Measurements from ENCODE around the gene RRBP1. TPM values are rescaled to one million over a fixed set of nuclear protein-coding genes. Genes with fewer than 3 reads are reported as not detected.

Gene RRBP1
- total RNA-seq, 1 donor: 122 TPM

DNA sequence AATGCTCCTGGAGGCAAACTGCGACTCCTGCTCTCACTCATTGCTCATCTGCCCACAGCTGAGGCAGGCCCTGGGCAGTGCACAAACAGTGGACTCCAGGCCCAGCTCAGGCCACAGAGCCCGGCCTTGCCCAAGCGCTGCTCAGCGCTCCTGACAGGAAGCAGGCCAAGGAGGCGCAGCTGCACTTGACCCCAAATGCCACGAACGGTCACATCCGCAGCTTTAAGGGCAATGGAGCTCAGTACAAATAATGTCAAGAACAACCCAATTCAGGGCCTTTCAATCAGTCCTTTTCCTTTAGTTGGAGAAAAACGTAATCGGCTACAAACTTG lies 33.8 kb downstream of the RRBP1 start:
- Histone ChIP-seq H3K4me1 (ENCODE audit: insufficient read depth, low read length) (peaks cover 53% of the 10 kb centered on the region), H3K4me3 (ENCODE audit: insufficient read depth, low read length) (no peak overlapping the region), H3K36me3 (ENCODE audit: insufficient read depth, low read length) (peaks cover 50% of the 10 kb centered on the region), H3K9me3 (ENCODE audit: low read depth, low read length) (no peaks in the 10 kb centered on the region), H2AFZ (ENCODE audit: low read length) (no peak overlapping the region), H3K27ac (ENCODE audit: low read depth, low read length) (peak overlapping the region; percentile 58), H3K4me2 (ENCODE audit: insufficient read depth, low read length) (no peak overlapping the region), H3K79me2 (ENCODE audit: insufficient read depth, low read length) (peaks cover 100% of the 10 kb centered on the region), H4K20me1 (ENCODE audit: insufficient read depth, low read length) (peaks cover 95% of the 10 kb centered on the region), H3K27me3 (ENCODE audit: insufficient read depth, low read length) (no peaks in the 10 kb centered on the region)
- TF ChIP-seq, protein P1, sequence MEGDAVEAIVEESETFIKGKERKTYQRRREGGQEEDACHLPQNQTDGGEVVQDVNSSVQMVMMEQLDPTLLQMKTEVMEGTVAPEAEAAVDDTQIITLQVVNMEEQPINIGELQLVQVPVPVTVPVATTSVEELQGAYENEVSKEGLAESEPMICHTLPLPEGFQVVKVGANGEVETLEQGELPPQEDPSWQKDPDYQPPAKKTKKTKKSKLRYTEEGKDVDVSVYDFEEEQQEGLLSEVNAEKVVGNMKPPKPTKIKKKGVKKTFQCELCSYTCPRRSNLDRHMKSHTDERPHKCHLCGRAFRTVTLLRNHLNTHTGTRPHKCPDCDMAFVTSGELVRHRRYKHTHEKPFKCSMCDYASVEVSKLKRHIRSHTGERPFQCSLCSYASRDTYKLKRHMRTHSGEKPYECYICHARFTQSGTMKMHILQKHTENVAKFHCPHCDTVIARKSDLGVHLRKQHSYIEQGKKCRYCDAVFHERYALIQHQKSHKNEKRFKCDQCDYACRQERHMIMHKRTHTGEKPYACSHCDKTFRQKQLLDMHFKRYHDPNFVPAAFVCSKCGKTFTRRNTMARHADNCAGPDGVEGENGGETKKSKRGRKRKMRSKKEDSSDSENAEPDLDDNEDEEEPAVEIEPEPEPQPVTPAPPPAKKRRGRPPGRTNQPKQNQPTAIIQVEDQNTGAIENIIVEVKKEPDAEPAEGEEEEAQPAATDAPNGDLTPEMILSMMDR (IDR thresholded peaks at IDR 0.05; ENCODE audit: extremely low read depth, low read depth, low read length): no peak
- DNase-seq (ENCODE audit: insufficient read length, low spot score, missing footprints): peak; percentile 80

DNA sequence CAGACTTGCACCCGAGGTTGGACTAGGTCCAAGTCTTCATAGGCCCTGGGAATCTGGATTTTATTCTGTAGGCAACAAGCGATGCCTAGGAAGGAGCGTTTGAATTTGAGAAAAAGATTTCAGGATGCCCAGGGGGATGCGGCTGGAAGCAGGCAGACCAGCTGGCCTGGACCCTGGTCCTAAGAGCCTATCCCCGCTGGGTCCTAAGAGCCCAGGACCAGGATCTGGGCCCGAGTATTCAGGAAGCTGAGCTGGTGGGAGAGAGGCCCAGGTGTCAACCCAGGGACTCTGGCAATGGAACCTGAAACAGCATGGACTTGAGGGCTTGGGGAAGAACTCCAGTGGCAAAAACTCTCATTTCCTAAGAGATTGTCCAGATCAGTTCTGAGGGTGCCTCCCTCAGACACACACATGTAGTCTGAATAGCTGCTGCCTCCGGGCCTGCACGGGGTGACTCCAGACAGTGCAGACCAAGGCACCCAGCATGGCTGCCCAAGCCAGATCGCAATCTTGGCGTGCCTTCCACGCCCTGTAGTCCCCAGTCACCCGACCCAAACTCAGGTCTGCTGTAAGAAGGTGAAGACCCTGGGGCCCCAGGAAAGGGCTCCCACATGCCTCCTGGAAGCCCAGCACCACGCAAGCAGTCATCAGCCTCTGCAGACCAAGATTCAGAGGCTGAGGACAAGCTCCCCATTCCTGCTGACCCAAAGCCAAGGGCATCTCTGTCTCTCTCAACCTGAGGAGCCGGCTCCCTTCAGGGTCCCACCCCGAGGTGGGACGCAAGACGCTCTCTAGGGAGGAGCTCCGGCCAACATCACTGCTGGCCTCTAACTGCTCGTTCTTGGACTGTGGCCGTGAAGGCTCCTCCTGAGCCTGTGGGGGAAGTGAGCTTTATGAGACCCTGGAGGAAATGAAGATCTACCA lies 34.4 kb downstream of the RRBP1 start:
- H3K36me3 ChIP-seq (ENCODE audit: insufficient read depth, low read length): peaks cover 51% of the 10 kb centered on the region
- TF ChIP-seq, protein P1 (IDR thresholded peaks at IDR 0.05; ENCODE audit: extremely low read depth, low read depth, low read length): no peak
- H3K79me2 ChIP-seq (ENCODE audit: insufficient read depth, low read length): peaks cover 100% of the 10 kb centered on the region
- H4K20me1 ChIP-seq (ENCODE audit: insufficient read depth, low read length): peaks cover 95% of the 10 kb centered on the region
- DNase-seq (ENCODE audit: insufficient read length, low spot score, missing footprints): peak; percentile 77
- H3K4me2 ChIP-seq (ENCODE audit: insufficient read depth, low read length): no peak overlapping the region
- no peaks in the 10 kb centered on the region for H3K9me3 ChIP-seq (ENCODE audit: low read depth, low read length)
- peak overlapping the region; percentile 58 for H3K27ac ChIP-seq (ENCODE audit: low read depth, low read length)
- H3K27me3 ChIP-seq (ENCODE audit: insufficient read depth, low read length): no peaks in the 10 kb centered on the region
- H3K4me1 ChIP-seq (ENCODE audit: insufficient read depth, low read length): peaks cover 53% of the 10 kb centered on the region
- no peak overlapping the region for H3K4me3 ChIP-seq (ENCODE audit: insufficient read depth, low read length)
- no peak overlapping the region for H2AFZ ChIP-seq (ENCODE audit: low read length)

DNA sequence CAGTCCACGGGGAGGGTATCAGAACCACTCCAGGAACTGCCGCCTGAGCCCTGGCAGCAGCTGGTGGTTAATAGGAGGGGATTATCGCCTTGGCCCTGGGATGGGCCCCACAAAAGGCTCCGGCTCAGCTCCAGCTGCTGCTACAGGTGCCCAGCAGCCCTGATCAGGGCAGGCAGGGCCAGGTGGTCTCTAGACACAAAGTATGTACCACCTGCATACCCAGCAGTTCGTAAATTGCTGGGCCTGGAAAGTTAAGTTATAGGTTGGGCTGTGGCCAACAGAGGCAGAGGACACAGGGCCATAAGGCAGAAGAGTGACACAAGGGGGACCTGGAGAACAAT lies 35.1 kb downstream of the RRBP1 start:
- TF ChIP-seq, protein P1 (IDR thresholded peaks at IDR 0.05; ENCODE audit: extremely low read depth, low read depth, low read length): no peak
- H3K4me2 ChIP-seq (ENCODE audit: insufficient read depth, low read length): no peak overlapping the region
- H3K27me3 ChIP-seq (ENCODE audit: insufficient read depth, low read length): no peaks in the 10 kb centered on the region
- peak; percentile 56 for DNase-seq (ENCODE audit: insufficient read length, low spot score, missing footprints)
- peak overlapping the region; percentile 58 for H3K27ac ChIP-seq (ENCODE audit: low read depth, low read length)
- H4K20me1 ChIP-seq (ENCODE audit: insufficient read depth, low read length): peaks cover 94% of the 10 kb centered on the region
- no peaks in the 10 kb centered on the region for H3K9me3 ChIP-seq (ENCODE audit: low read depth, low read length)
- H2AFZ ChIP-seq (ENCODE audit: low read length): no peak overlapping the region
- peaks cover 49% of the 10 kb centered on the region for H3K4me1 ChIP-seq (ENCODE audit: insufficient read depth, low read length)
- H3K36me3 ChIP-seq (ENCODE audit: insufficient read depth, low read length): peaks cover 58% of the 10 kb centered on the region
- H3K79me2 ChIP-seq (ENCODE audit: insufficient read depth, low read length): peaks cover 100% of the 10 kb centered on the region
- no peak overlapping the region for H3K4me3 ChIP-seq (ENCODE audit: insufficient read depth, low read length)

DNA sequence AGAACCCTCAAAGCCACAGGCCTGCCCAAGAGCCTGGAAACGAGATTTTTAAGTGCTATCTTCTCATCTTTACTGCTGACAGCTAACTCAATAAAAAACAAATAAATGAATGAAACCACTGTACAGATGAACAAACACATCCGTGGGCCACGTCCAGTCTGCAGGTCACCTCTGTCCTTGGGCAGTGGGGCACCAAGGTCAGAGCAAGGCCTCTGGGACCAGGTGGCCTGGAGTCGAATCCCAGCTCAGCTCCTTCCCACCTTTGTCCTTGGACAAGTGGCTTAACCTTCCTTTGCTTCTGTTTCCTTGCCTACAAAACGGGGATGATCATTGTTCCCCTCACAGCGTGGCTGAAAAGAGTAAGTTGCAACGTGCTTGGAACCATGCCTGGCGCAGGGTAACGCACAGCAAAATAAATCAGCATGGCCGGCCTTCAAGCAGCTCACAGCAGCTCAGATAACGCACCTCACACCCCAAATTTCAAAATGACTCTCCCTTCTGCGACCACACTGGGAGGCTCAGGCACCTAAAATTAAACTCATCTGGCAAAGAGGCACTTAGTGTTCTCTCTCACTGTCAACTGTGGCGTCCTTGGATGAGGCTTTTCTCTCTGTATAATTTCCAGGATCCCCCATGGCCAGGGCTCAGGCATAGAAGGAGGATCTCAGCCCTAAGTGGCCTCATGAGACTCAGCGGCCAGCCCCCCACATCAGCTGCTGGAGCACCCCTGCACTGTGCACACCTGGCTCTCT lies 35.7 kb downstream of the RRBP1 start:
- Histone ChIP-seq H3K36me3 (ENCODE audit: insufficient read depth, low read length) (peaks cover 64% of the 10 kb centered on the region), H3K27me3 (ENCODE audit: insufficient read depth, low read length) (no peaks in the 10 kb centered on the region), H2AFZ (ENCODE audit: low read length) (no peak overlapping the region), H3K4me3 (ENCODE audit: insufficient read depth, low read length) (no peak overlapping the region), H3K4me2 (ENCODE audit: insufficient read depth, low read length) (no peak overlapping the region), H3K79me2 (ENCODE audit: insufficient read depth, low read length) (peaks cover 100% of the 10 kb centered on the region), H3K9me3 (ENCODE audit: low read depth, low read length) (no peaks in the 10 kb centered on the region), H3K4me1 (ENCODE audit: insufficient read depth, low read length) (peaks cover 43% of the 10 kb centered on the region), H3K27ac (ENCODE audit: low read depth, low read length) (peak overlapping the region; percentile 39), H4K20me1 (ENCODE audit: insufficient read depth, low read length) (peaks cover 94% of the 10 kb centered on the region)
- peak; percentile 39 for DNase-seq (ENCODE audit: insufficient read length, low spot score, missing footprints)
- TF ChIP-seq, protein P1 (IDR thresholded peaks at IDR 0.05; ENCODE audit: extremely low read depth, low read depth, low read length): no peak
